ENCODE results near the gene TRMT6. TPM values are rescaled to one million over a fixed set of nuclear protein-coding genes. Genes with fewer than 3 reads are reported as not detected.

The TRMT6 gene
- total RNA-seq (2022; extraction: Qiagen RNA extraction; ENCODE audit: low read depth), result 32.2 to 35.2 TPM (median 33.1 TPM) in 5 replicates

GRCh38 chr20:5950271-5951031 lies at the start of gene TRMT6, which contains the start of gene MCM8:
TSS of gene TRMT6 (minus strand) at chr20:5950533. CDS start at chr20:5950405, 128 bp downstream.
TSS of gene MCM8 (plus strand) at chr20:5950652. CDS start at chr20:5952016, 1,364 bp downstream.

Other genes starting within 250 kb of the TRMT6 start
- gene SHLD1, start 200.1 kb downstream of the TRMT6 start, total RNA-seq (2022; extraction: Qiagen RNA extraction; ENCODE audit: low read depth), result 6.7 to 8.1 TPM (median 7.7 TPM) in 5 replicates
- gene CHGB, start 39.0 kb downstream of the TRMT6 start, total RNA-seq (2022; extraction: Qiagen RNA extraction; ENCODE audit: low read depth), result 2.6 to 3.3 TPM (median 3.0 TPM) in 5 replicates
- 19.5 to 25.4 TPM (median 22.2 TPM) in 5 replicates for gene MCM8, start 119 bp upstream of the TRMT6 start, total RNA-seq (2022; extraction: Qiagen RNA extraction; ENCODE audit: low read depth)
- gene CRLS1, start 55.6 kb upstream of the TRMT6 start, total RNA-seq (2022; extraction: Qiagen RNA extraction; ENCODE audit: low read depth), result 40.6 to 75.9 TPM (median 72.2 TPM) in 5 replicates
- gene LRRN4, start 103.5 kb upstream of the TRMT6 start, total RNA-seq (2022; extraction: Qiagen RNA extraction; ENCODE audit: low read depth), result 0.02 TPM in 1 of 5 replicates, not detected in the others
- gene FERMT1, start 172.5 kb upstream of the TRMT6 start, total RNA-seq (2022; extraction: Qiagen RNA extraction; ENCODE audit: low read depth), result 18.0 to 23.1 TPM (median 18.5 TPM) in 5 replicates

All from A549 treated with DMSO at 1 μM for 4 hours (cell line).